Measurements from ENCODE around the gene NOA1.
"Not testable (repeated sequence)": the region's sequence is repeated elsewhere in the genome, so short reads cannot be mapped to it uniquely, and the experiment has no call there.

NOA1 gene

DNA sequence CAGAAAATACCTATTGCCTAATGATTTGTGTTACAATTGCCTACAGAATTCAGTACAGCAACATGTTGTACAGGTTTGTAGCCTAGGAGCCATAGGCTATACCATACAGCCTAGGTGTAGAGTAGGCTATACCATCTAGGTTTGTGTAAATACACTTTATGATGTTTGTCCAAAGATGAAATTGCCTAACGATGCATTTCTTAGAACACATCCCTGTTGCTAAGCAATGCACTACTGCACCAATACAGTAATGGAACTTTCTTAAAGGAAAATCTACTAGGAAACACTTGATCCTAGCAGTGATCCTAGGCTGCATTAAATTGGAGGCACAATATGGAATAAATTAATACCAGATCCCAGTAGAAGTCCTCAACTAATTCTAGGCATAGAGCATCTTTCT, 18.3 kb downstream of the NOA1 start:
- H3K4me3 ChIP-seq (ENCODE audit: low read length): no peak overlapping the region
- H3K4me1 ChIP-seq (ENCODE audit: control insufficient read depth, insufficient read depth, low read length): no peaks in the 10 kb centered on the region
- H3K9me3 ChIP-seq (ENCODE audit: control insufficient read depth, insufficient read depth, low read length): no peaks in the 10 kb centered on the region
- no peak overlapping the region for H3K27ac ChIP-seq (ENCODE audit: low read length)
- no peaks in the 10 kb centered on the region for H3K27me3 ChIP-seq (ENCODE audit: control insufficient read depth, insufficient read depth, low read length)
- peaks cover 2% of the 10 kb centered on the region; the same call in 1 of the 2 replicates for H3K36me3 ChIP-seq (ENCODE audit: control insufficient read depth, insufficient read depth, low read length)
- no CpG with 5 or more reads among the region's 1 CpG for WGBS (ENCODE audit: insufficient coverage, insufficient read length)
- DNase-seq (ENCODE audit: low read depth, low spot score): no peak

DNA sequence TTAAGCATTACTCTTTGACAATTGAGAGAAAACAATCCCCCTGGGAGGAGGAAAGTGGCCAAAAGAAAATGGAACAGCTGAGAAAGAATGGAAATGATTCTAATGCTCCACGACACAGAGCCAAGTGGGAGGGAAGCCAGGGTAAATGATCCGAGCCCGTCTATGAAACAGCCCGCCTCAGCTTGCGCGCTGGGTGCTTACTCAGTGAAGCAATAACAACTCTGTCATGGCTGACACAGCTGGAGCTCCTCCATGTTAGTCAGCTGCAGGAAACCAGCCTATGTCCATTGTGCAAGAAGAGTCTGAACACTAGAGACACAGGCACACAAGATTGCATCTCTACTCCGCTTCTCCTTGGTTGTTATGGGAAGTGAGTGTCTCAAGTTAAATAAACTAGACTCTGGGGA, 19.3 kb downstream of the NOA1 start:
- Histone ChIP-seq H3K9me3 (ENCODE audit: control insufficient read depth, insufficient read depth, low read length) (no peaks in the 10 kb centered on the region), H3K4me3 (ENCODE audit: low read length) (no peak overlapping the region), H3K36me3 (ENCODE audit: control insufficient read depth, insufficient read depth, low read length) (peaks cover 2% of the 10 kb centered on the region; the same call in 1 of the 2 replicates), H3K4me1 (ENCODE audit: control insufficient read depth, insufficient read depth, low read length) (no peaks in the 10 kb centered on the region), H3K27me3 (ENCODE audit: control insufficient read depth, insufficient read depth, low read length) (no peaks in the 10 kb centered on the region), H3K27ac (ENCODE audit: low read length) (no peak overlapping the region)
- no peak for DNase-seq (ENCODE audit: low read depth, low spot score)
- no CpG with 5 or more reads among the region's 7 CpGs for WGBS (ENCODE audit: insufficient coverage, insufficient read length)

DNA sequence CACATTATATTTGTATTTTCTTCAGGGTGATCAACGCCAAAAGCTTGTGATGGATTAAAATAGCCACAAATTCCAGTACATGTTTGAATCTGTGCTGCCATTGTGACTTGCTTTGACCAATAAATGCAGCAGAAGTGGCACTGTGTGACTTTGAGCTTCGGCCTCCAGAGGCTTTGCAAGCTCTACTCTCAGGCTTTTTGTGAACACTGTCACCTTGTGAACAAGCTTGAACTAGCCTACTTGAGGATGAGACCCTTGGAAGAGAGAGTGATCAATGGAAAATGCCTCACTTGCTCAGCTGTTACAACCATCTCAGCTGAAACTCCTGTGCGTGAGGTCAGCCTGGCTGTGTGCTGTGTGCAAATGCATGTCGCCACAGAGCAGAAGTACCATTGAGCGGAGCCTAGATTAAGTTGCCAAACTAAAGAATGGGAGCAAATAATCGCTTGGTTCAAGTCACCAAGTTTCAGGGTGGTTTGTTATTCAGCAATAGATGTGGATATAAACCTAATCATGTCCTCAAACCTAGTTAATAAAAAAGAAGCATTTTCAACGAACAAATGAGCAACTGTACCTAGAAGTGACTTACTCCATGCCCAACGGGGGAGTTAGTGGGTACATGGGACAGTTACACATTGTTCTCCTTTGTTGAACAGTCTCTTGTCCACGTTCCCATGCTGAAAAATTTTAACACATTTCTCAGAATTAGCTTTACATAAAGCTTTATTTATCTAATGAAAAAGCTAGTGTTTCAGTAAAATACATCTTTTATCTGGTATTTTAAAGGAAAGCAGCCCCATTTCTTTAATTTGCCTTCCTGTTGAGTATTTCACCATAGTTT, 23.5 kb downstream of the NOA1 start:
- no peak overlapping the region for H3K4me3 ChIP-seq (ENCODE audit: low read length)
- DNase-seq (ENCODE audit: low read depth, low spot score): no peak
- WGBS (ENCODE audit: insufficient coverage, insufficient read length): no CpG with 5 or more reads among the region's 9 CpGs
- no peaks in the 10 kb centered on the region for H3K4me1 ChIP-seq (ENCODE audit: control insufficient read depth, insufficient read depth, low read length)
- H3K9me3 ChIP-seq (ENCODE audit: control insufficient read depth, insufficient read depth, low read length): no peaks in the 10 kb centered on the region
- peaks cover 2% of the 10 kb centered on the region; the same call in 1 of the 2 replicates for H3K27me3 ChIP-seq (ENCODE audit: control insufficient read depth, insufficient read depth, low read length)
- no peaks in the 10 kb centered on the region for H3K36me3 ChIP-seq (ENCODE audit: control insufficient read depth, insufficient read depth, low read length)
- no peak overlapping the region for H3K27ac ChIP-seq (ENCODE audit: low read length)

DNA sequence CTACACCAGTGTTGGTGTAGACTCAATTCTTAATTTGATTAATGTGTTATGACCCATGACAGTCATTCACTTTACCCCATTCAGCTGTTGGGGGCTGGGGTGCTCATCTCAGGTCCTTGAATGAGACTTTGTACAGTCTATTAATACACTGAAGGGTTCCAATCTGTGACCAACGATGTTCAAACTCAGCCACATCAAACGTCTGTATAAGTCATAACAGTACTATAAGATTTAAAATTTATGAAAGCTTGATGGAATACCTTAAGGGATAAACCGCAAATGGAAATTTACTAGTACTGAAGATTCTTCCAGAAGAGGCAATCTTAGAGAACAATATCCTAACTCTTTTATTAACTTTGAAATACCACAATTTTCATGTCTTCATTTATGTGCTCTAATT, 36.0 kb downstream of the NOA1 start:
- no peaks in the 10 kb centered on the region for H3K4me1 ChIP-seq (ENCODE audit: control insufficient read depth, insufficient read depth, low read length)
- H3K27ac ChIP-seq (ENCODE audit: low read length): no peak overlapping the region
- DNase-seq (ENCODE audit: low read depth, low spot score): no peak
- no CpG with 5 or more reads among the region's 3 CpGs for WGBS (ENCODE audit: insufficient coverage, insufficient read length)
- no peaks in the 10 kb centered on the region for H3K9me3 ChIP-seq (ENCODE audit: control insufficient read depth, insufficient read depth, low read length)
- H3K4me3 ChIP-seq (ENCODE audit: low read length): no peak overlapping the region
- no peaks in the 10 kb centered on the region for H3K27me3 ChIP-seq (ENCODE audit: control insufficient read depth, insufficient read depth, low read length)
- H3K36me3 ChIP-seq (ENCODE audit: control insufficient read depth, insufficient read depth, low read length): no peaks in the 10 kb centered on the region

DNA sequence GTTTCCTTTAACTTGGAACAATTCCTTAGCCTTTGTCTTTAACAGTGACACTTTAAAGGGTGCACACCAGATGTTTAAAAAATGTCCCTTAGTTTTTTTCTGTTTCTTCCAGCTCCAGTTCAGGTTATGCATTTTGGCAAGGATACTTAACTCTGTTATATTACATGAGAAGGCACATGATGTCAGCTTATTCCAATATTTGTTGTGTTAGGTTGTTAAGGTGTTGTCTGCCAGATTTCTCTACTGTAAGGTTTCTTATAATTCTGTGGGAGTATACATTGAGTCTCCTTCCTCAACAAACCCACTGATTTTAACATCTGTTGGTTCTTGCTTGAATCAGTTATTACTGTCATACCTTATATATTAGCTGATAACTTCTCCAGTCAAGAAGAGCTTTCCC, 36.4 kb downstream of the NOA1 start:
- no peak for DNase-seq (ENCODE audit: low read depth, low spot score)
- H3K36me3 ChIP-seq (ENCODE audit: control insufficient read depth, insufficient read depth, low read length): no peaks in the 10 kb centered on the region

DNA sequence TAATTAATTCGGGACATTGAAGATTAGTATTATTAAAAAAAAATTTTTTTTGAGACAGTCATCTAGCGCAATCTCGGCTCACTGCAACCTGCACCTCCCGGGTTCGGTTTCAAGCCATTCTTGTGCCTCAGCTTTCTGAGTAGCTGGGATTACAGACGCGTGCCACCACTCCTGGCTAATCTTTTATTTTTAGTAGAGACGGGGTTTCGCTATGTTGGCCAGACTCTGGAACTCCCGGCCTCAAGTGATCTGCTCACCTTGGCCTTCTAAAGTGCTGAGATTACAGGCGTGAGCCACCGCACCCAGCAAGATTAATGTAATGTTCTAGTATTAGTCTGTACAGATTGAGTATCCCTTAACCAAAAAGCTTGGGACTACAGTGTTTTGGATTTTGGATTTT, 37.0 kb downstream of the NOA1 start:
- Histone ChIP-seq H3K4me1 (ENCODE audit: control insufficient read depth, insufficient read depth, low read length) (no peaks in the 10 kb centered on the region), H3K27ac (ENCODE audit: low read length) (no peak overlapping the region), H3K9me3 (ENCODE audit: control insufficient read depth, insufficient read depth, low read length) (no peaks in the 10 kb centered on the region), H3K27me3 (ENCODE audit: control insufficient read depth, insufficient read depth, low read length) (no peaks in the 10 kb centered on the region), H3K36me3 (ENCODE audit: control insufficient read depth, insufficient read depth, low read length) (no peaks in the 10 kb centered on the region), H3K4me3 (ENCODE audit: low read length) (no peak overlapping the region)
- WGBS (ENCODE audit: insufficient coverage, insufficient read length): no CpG with 5 or more reads among the region's 12 CpGs
- DNase-seq (ENCODE audit: low read depth, low spot score): no peak

More for the DNA sequence above, 36.4 kb downstream of the NOA1 start:
- no peak overlapping the region for H3K27ac ChIP-seq (ENCODE audit: low read length)
- H3K27me3 ChIP-seq (ENCODE audit: control insufficient read depth, insufficient read depth, low read length): no peaks in the 10 kb centered on the region
- H3K4me3 ChIP-seq (ENCODE audit: low read length): no peak overlapping the region
- no peaks in the 10 kb centered on the region for H3K4me1 ChIP-seq (ENCODE audit: control insufficient read depth, insufficient read depth, low read length)
- H3K9me3 ChIP-seq (ENCODE audit: control insufficient read depth, insufficient read depth, low read length): no peaks in the 10 kb centered on the region

DNA sequence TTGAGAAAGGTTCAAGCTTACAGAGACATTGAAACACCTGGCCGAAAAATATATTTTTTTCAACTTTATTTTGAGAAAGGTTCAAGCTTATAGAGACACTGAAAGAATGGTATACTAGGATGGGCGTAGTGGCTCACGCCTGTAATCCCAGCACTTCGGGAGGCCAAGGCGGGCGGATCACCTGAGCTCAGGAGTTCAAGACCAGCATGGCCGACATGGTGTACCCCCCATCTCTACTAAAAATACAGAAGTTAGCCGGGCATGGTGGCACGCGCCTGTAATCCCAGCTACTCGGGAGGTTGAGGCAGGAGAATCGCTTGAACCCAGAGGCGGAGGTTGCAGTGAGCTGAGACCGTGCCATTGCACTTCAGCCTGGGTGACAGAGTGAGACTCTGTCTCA, 37.6 kb downstream of the NOA1 start:
- H3K36me3 ChIP-seq (ENCODE audit: control insufficient read depth, insufficient read depth, low read length); H3K4me1 ChIP-seq (ENCODE audit: control insufficient read depth, insufficient read depth, low read length); H3K27me3 ChIP-seq (ENCODE audit: control insufficient read depth, insufficient read depth, low read length); H3K27ac ChIP-seq (ENCODE audit: low read length); H3K4me3 ChIP-seq (ENCODE audit: low read length); H3K9me3 ChIP-seq (ENCODE audit: control insufficient read depth, insufficient read depth, low read length); DNase-seq (ENCODE audit: low read depth, low spot score): not testable (repeated sequence)
- no CpG with 5 or more reads among the region's 14 CpGs for WGBS (ENCODE audit: insufficient coverage, insufficient read length)

DNA sequence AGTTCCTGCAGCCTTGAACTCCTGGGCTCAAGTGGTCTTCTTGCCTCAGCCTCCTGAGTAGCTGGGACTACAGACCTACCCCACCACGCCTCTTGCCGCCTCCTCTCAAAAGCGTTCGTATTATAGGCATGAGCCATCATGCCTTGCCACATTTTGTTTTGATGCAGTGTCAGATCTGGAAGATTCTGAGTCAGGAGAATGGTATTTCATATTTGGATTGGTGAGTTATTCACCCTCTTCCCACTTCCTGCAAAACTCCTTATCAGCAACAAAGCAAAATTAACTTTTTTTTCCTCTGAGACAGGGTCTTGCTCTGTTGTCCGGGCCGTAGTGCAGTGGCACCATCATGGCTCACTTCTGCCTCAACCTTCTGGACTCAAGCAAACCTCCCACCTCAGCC, 40.1 kb downstream of the NOA1 start:
- Histone ChIP-seq H3K4me1 (ENCODE audit: control insufficient read depth, insufficient read depth, low read length) (no peaks in the 10 kb centered on the region), H3K27me3 (ENCODE audit: control insufficient read depth, insufficient read depth, low read length) (no peaks in the 10 kb centered on the region), H3K27ac (ENCODE audit: low read length) (no peak overlapping the region), H3K36me3 (ENCODE audit: control insufficient read depth, insufficient read depth, low read length) (no peaks in the 10 kb centered on the region), H3K4me3 (ENCODE audit: low read length) (no peak overlapping the region), H3K9me3 (ENCODE audit: control insufficient read depth, insufficient read depth, low read length) (no peaks in the 10 kb centered on the region)
- DNase-seq (ENCODE audit: low read depth, low spot score): no peak
- WGBS (ENCODE audit: insufficient coverage, insufficient read length): no CpG with 5 or more reads among the region's 6 CpGs

DNA sequence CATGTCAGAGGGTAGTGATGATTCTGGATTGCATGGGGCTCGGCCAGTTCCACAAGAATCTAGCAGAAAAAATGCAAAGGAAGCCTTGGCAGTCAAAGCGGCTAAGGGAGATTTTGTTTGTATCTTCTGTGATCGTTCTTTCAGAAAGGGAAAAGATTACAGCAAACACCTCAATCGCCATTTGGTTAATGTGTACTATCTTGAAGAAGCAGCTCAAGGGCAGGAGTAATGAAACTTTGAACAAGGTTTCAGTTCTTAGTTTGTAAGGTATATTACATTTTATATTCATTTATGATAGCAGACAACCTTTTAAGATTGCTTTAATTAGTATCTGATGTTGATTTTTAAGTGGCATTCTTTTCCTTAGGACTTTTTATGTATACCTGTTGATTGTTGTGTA, 45.5 kb downstream of the NOA1 start:
- Histone ChIP-seq H3K4me3 (ENCODE audit: low read length) (no peak overlapping the region), H3K4me1 (ENCODE audit: control insufficient read depth, insufficient read depth, low read length) (no peaks in the 10 kb centered on the region), H3K27me3 (ENCODE audit: control insufficient read depth, insufficient read depth, low read length) (no peaks in the 10 kb centered on the region), H3K36me3 (ENCODE audit: control insufficient read depth, insufficient read depth, low read length) (peaks cover 13% of the 10 kb centered on the region; the same call in 1 of the 2 replicates), H3K27ac (ENCODE audit: low read length) (no peak overlapping the region), H3K9me3 (ENCODE audit: control insufficient read depth, insufficient read depth, low read length) (no peaks in the 10 kb centered on the region)
- no CpG with 5 or more reads among the region's 4 CpGs for WGBS (ENCODE audit: insufficient coverage, insufficient read length)
- no peak for DNase-seq (ENCODE audit: low read depth, low spot score)

DNA sequence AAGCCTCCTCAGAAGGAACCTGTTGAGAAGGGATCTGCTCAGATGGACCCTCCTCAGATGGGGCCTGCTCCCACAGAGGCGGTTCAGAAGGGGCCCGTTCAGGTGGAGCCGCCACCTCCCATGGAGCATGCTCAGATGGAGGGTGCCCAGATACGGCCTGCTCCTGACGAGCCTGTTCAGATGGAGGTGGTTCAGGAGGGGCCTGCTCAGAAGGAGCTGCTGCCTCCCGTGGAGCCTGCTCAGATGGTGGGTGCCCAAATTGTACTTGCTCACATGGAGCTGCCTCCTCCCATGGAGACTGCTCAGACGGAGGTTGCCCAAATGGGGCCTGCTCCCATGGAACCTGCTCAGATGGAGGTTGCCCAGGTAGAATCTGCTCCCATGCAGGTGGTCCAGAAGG, 46.8 kb downstream of the NOA1 start:
- Histone ChIP-seq H3K36me3 (ENCODE audit: control insufficient read depth, insufficient read depth, low read length) (peaks cover 13% of the 10 kb centered on the region; the same call in 1 of the 2 replicates), H3K4me1 (ENCODE audit: control insufficient read depth, insufficient read depth, low read length) (no peaks in the 10 kb centered on the region), H3K27me3 (ENCODE audit: control insufficient read depth, insufficient read depth, low read length) (no peaks in the 10 kb centered on the region), H3K4me3 (ENCODE audit: low read length) (no peak overlapping the region), H3K9me3 (ENCODE audit: control insufficient read depth, insufficient read depth, low read length) (no peaks in the 10 kb centered on the region), H3K27ac (ENCODE audit: low read length) (no peak overlapping the region)
- DNase-seq (ENCODE audit: low read depth, low spot score): no peak
- WGBS (ENCODE audit: insufficient coverage, insufficient read length): no CpG with 5 or more reads among the region's 7 CpGs

DNA sequence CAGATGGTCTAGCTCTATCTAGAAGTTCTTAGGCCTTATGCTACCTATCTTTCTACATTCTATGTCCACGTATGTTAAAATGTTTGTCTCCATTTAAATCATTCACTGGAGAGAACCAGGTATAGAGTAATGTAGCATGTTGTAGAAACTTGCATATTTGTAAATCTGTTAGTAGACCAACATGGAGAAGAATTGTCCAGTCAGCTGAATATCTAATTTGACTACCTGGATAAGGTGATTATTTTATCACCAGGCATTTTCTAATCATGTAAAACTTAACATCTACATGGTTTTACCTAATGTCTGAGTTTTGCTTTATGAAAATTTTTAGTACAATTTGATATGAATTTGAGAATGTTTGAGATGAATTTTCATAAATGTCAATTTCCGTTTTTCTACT, 50.2 kb downstream of the NOA1 start:
- Histone ChIP-seq H3K27ac (ENCODE audit: low read length) (no peak overlapping the region), H3K27me3 (ENCODE audit: control insufficient read depth, insufficient read depth, low read length) (no peaks in the 10 kb centered on the region), H3K9me3 (ENCODE audit: control insufficient read depth, insufficient read depth, low read length) (no peaks in the 10 kb centered on the region), H3K36me3 (ENCODE audit: control insufficient read depth, insufficient read depth, low read length) (peaks cover 13% of the 10 kb centered on the region; the same call in 1 of the 2 replicates), H3K4me3 (ENCODE audit: low read length) (no peak overlapping the region), H3K4me1 (ENCODE audit: control insufficient read depth, insufficient read depth, low read length) (no peaks in the 10 kb centered on the region)
- no CpG with 5 or more reads among the region's 2 CpGs for WGBS (ENCODE audit: insufficient coverage, insufficient read length)
- DNase-seq (ENCODE audit: low read depth, low spot score): no peak

Measured in iPS DF 6.9 (cell line).